SK-N-SH (cell line): Measurements from ENCODE around the gene PTBP2. TPM values are rescaled to one million over a fixed set of nuclear protein-coding genes. Genes with fewer than 3 reads are reported as not detected.

Source experiments
- CTCF ChIA-PET: fragments of 300-600, 350-600 bp; formaldehyde crosslinking; extraction: SDS; loops from one replicate; lab custom pipeline; 2021; lab: Yijun Ruan, JAX
- POLR2A ChIA-PET: fragments of 350-600 bp; sonication (Branson Sonifier 250); formaldehyde crosslinking; extraction: SDS; loops from one replicate; lab custom pipeline; 2020; ENCODE audit warnings: antibody characterized with exemption, inconsistent platforms; lab: Yijun Ruan, JAX
- DNase-seq: peaks from one replicate; pipeline ENCODE4 v3.0.0; 2012
- H2AFZ ChIP-seq: fragments of 200-600 bp; sonication (generic); 2 replicates; pipeline ENCODE4 v1.8.1; 2016; ENCODE audit warnings: antibody characterized with exemption, mild to moderate bottlenecking, low read depth
- H3F3A ChIP-seq: fragments of 200-600 bp; sonication (generic); replicated peaks from 2 replicates; pipeline ENCODE3; 2016; ENCODE audit warnings: antibody characterized with exemption, mild to moderate bottlenecking; ENCODE audit not compliant: insufficient read depth
- H3K27ac ChIP-seq, 2 experiments: fragments of 200-500 bp in 1 of 2; fragments of 200-600 bp in 1 of 2; sonication (Bioruptor generic) in 1 of 2; sonication (generic), shearing (Covaris generic) in 1 of 2; 2 replicates each; pipeline versions ENCODE4 v1.5.1 to v1.6.1; 2014 to 2016; ENCODE audit warnings: low read depth in 2 of 2, inconsistent platforms in 1 of 2, low read length in 1 of 2, mild to moderate bottlenecking in 1 of 2, mixed read lengths in 1 of 2
- H3K27me3 ChIP-seq: fragments of 200-600 bp; sonication (generic), shearing (Covaris generic); 2 replicates; pipeline ENCODE4 v1.6.1; 2016; ENCODE audit warnings: mixed run types; ENCODE audit not compliant: insufficient read depth
- H3K36me3 ChIP-seq, 2 experiments: fragments of 200-500 bp in 1 of 2; fragments of 200-600 bp in 1 of 2; sonication (Bioruptor generic) in 1 of 2; sonication (generic) in 1 of 2; replicated peaks in 1 of 2; 2 replicates each; pipeline versions ENCODE3 to v1.5.1; 2014 to 2016; ENCODE audit warnings: low read length in 1 of 2, mild to moderate bottlenecking in 1 of 2; ENCODE audit not compliant: insufficient read depth in 2 of 2, control insufficient read depth in 1 of 2
- H3K4me1 ChIP-seq, 2 experiments: fragments of 200-500 bp in 1 of 2; fragments of 200-600 bp in 1 of 2; sonication (Bioruptor generic) in 1 of 2; sonication (generic), shearing (Covaris generic) in 1 of 2; 2 replicates each; pipeline versions ENCODE4 v1.5.1 to v1.6.1; 2014 to 2016; ENCODE audit warnings: low read depth in 1 of 2, low read length in 1 of 2, mixed run types in 1 of 2; ENCODE audit not compliant: insufficient read depth in 2 of 2, control insufficient read depth in 1 of 2
- H3K4me2 ChIP-seq: fragments of 200-600 bp; sonication (generic), shearing (Covaris generic); 2 replicates; pipeline ENCODE4 v1.6.1; 2017; ENCODE audit warnings: mixed run types
- H3K4me3 ChIP-seq, 2 experiments: fragments of 200-500 bp in 1 of 2; fragments of 200-600 bp in 1 of 2; sonication (Bioruptor generic) in 1 of 2; sonication (generic), shearing (Covaris generic) in 1 of 2; 2 replicates each; pipeline versions ENCODE4 v1.5.1 to v1.8.1; 2014 to 2016; ENCODE audit warnings: low read depth in 2 of 2, inconsistent platforms in 1 of 2, low read length in 1 of 2, mild to moderate bottlenecking in 1 of 2, mixed read lengths in 1 of 2, moderate library complexity in 1 of 2
- H3K79me2 ChIP-seq: fragments of 200-600 bp; sonication (generic); 2 replicates; pipeline ENCODE4 v1.8.1; 2017; ENCODE audit warnings: mild to moderate bottlenecking; ENCODE audit not compliant: insufficient read depth
- H3K9ac ChIP-seq: fragments of 200-600 bp; sonication (generic); 2 replicates; pipeline ENCODE4 v1.6.1; 2017; ENCODE audit warnings: mixed run types
- H3K9me2 ChIP-seq: fragments of 200-600 bp; sonication (generic); 2 replicates; pipeline ENCODE4 v1.6.1; 2017; ENCODE audit warnings: mixed run types
- H3K9me3 ChIP-seq: fragments of 200-600 bp; sonication (generic); 2 replicates; pipeline ENCODE4 v1.6.1; 2017; ENCODE audit warnings: mixed run types, mild to moderate bottlenecking, moderate library complexity
- H4K20me1 ChIP-seq: fragments of 200-600 bp; sonication (generic); 2 replicates; pipeline ENCODE4 v1.6.1; 2017; ENCODE audit warnings: mild to moderate bottlenecking, mixed run types; ENCODE audit not compliant: insufficient read depth
- FOSL2 ChIP-seq: IDR thresholded peaks from 2 replicates; pipeline ENCODE4 v1.4.0; 2012; ENCODE audit warnings: low read depth, mild to moderate bottlenecking, moderate library complexity, borderline replicate concordance
- FOXM1 ChIP-seq: IDR thresholded peaks from 2 replicates; pipeline ENCODE4 v1.4.0; 2012; ENCODE audit warnings: low read depth, mild to moderate bottlenecking
- GABPA ChIP-seq: IDR thresholded peaks from 2 replicates; pipeline ENCODE4 v1.4.0; 2012; ENCODE audit warnings: low read depth, mild to moderate bottlenecking
- GATA2 ChIP-seq: sonication (generic); formaldehyde crosslinking; IDR thresholded peaks from 2 replicates; pipeline ENCODE4 v1.5.0; 2020; ENCODE audit warnings: mild to moderate bottlenecking, missing genetic modification reagents
- NFIC ChIP-seq: IDR thresholded peaks from 2 replicates; pipeline ENCODE4 v1.4.0; 2012; ENCODE audit warnings: borderline replicate concordance
- POLR2AphosphoS5 ChIP-seq: IDR thresholded peaks from 2 replicates; pipeline ENCODE4 v1.6.1; 2012; ENCODE audit warnings: low read depth, low read length
- TAF1 ChIP-seq: IDR thresholded peaks from 2 replicates; pipeline ENCODE4 v1.6.1; 2012; ENCODE audit warnings: low read depth, mild to moderate bottlenecking, low read length, moderate library complexity, borderline replicate concordance
- TCF12 ChIP-seq: IDR thresholded peaks from 2 replicates; pipeline ENCODE4 v1.4.0; 2012
- TEAD4 ChIP-seq: IDR thresholded peaks from 2 replicates; pipeline ENCODE4 v1.4.0; 2012; ENCODE audit warnings: mild to moderate bottlenecking, borderline replicate concordance; ENCODE audit not compliant: insufficient read depth
- YY1 ChIP-seq: IDR thresholded peaks from 2 replicates; pipeline ENCODE4 v1.4.0; 2012; ENCODE audit warnings: low read depth, mild to moderate bottlenecking
- WGBS: methylation state at CpG from one replicate; pipeline ENCODE4 v1.1.6; 2017; ENCODE audit warnings: low lambda C conversion rate; 5-methylcytosine and 5-hydroxymethylcytosine counted together
- polyA plus RNA-seq, 3 experiments: library from polyadenylated mRNA; depleted of rRNA; stranded (reverse); fragments of >200 nt; gene quantifications; 2 replicates each; pipeline ENCODE4 v1.2.3, GENCODE V29; 2012
- TF ChIP-seq, protein P1 (sequence below): IDR thresholded peaks from 2 replicates; pipeline ENCODE4 v1.6.1; 2012; ENCODE audit warnings: mild to moderate bottlenecking, low read depth, low read length, moderate library complexity
- TF ChIP-seq, protein P2 (sequence below): IDR thresholded peaks from 2 replicates; pipeline ENCODE4 v1.4.0; 2012; ENCODE audit warnings: low read depth, borderline replicate concordance
- TF ChIP-seq, protein P3 (sequence below): IDR thresholded peaks from 2 replicates; pipeline ENCODE4 v1.4.0; 2012; ENCODE audit warnings: low read depth, borderline replicate concordance
- TF ChIP-seq, protein P4 (sequence below): IDR thresholded peaks from 2 replicates; pipeline ENCODE4 v1.4.0; 2012; ENCODE audit warnings: low read depth

PTBP2 gene
- polyA plus RNA-seq, 1 of the 3 experiments (the other 2 are of a cell fraction) = 7.3 TPM

DNA sequence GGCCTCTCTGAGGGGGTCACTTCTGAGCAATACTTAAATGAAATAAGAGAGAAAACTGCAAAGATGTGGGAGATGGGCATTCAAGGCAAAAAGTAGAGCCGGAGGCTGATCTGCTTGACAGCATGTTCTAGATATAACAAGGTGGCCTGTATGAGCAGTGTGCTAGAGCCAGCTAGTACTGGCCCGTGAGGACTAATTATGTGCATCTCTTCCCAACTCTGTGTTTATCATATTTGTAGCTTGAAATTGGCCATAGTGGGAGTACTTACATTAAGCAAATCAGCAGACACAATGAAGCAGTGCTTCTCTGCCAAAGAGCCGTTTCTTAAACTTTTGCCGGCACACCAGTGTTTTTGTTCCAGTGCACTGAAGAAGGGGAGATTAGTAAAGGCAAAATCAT is 13.1 kb upstream of the PTBP2 start:
- ChIA-PET POLR2A (no interaction called here), CTCF (no interaction called here)
- H3K4me1 ChIP-seq = no peaks in the 10 kb centered on the region
- H4K20me1 ChIP-seq = no peaks in the 10 kb centered on the region
- TF ChIP-seq GATA2 (CRISPR knock-in tag) = no peak
- TF ChIP-seq TEAD4 = no peak
- TF ChIP-seq TAF1 = no peak
- no peak for TF ChIP-seq FOSL2
- no peak overlapping the region for H3K4me2 ChIP-seq
- H3K9me2 ChIP-seq = no peaks in the 10 kb centered on the region
- H3K4me3 ChIP-seq = no peak overlapping the region
- no peak overlapping the region for H3K9ac ChIP-seq
- H2AFZ ChIP-seq = no peak overlapping the region
- no peaks in the 10 kb centered on the region for H3K9me3 ChIP-seq
- DNase-seq = no peak
- 79% methylated on average over 4 of the region's 4 CpGs for WGBS
- H3K79me2 ChIP-seq = no peaks in the 10 kb centered on the region
- no peaks in the 10 kb centered on the region for H3K27me3 ChIP-seq
- H3K36me3 ChIP-seq = no peaks in the 10 kb centered on the region
- no peaks in the 10 kb centered on the region for H3F3A ChIP-seq
- no peak overlapping the region for H3K27ac ChIP-seq

DNA sequence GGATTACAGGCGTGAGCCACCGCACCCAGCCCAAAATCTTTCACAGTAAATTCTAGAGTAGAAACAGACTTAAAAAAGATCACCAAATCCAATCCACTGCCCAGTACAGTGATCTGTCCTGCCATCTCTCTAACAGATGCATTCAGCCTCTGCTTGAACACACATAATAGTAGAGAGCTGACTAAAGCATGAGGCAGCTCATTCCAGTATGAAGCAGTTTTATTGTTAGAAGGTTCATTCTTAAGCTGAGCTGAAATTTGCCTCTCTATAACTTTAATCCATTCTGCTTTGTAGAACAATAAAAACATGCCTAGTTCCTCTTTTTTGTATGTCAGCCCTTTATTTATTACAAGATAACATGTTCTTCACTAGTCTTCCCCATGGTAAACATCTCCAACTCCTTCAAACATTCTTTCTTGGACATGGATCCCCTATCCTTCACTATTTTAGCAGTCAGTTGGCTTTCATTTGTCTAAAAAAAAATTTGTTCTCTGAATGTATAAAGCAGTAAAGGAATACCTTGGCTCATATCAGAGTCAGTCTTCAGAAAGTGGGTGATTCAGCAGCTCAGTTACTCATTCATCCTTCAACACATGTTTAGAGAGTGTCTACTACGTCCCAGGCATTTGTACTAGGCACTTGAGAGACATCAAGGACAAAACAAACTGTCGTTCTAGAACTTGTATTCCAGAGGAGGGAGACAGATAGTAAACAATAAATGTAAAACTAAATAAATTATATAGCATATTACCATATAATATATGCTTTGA is 10.7 kb upstream of the PTBP2 start:
- Histone ChIP-seq H3K4me1 (peaks cover 0 to 2% of the 10 kb centered on the region in 2 experiments; a peak in 2 of 4 replicates), H3K9ac (no peak overlapping the region), H3K4me3 (no peak overlapping the region), H4K20me1 (no peaks in the 10 kb centered on the region), H3K4me2 (no peak overlapping the region), H3K27me3 (no peaks in the 10 kb centered on the region; the same call in 1 of the 2 replicates), H3K9me2 (no peaks in the 10 kb centered on the region), H3F3A (no peaks in the 10 kb centered on the region), H3K27ac (no peak overlapping the region), H2AFZ (no peak overlapping the region), H3K79me2 (no peaks in the 10 kb centered on the region), H3K36me3 (no peaks in the 10 kb centered on the region), H3K9me3 (no peaks in the 10 kb centered on the region)
- CTCF ChIA-PET = no interaction called here
- TF ChIP-seq FOXM1 (no peak), NFIC (no peak), YY1 (no peak), TCF12 (no peak), TEAD4 (no peak), POLR2AphosphoS5 (no peak), GABPA (no peak)
- TF ChIP-seq, protein P1, sequence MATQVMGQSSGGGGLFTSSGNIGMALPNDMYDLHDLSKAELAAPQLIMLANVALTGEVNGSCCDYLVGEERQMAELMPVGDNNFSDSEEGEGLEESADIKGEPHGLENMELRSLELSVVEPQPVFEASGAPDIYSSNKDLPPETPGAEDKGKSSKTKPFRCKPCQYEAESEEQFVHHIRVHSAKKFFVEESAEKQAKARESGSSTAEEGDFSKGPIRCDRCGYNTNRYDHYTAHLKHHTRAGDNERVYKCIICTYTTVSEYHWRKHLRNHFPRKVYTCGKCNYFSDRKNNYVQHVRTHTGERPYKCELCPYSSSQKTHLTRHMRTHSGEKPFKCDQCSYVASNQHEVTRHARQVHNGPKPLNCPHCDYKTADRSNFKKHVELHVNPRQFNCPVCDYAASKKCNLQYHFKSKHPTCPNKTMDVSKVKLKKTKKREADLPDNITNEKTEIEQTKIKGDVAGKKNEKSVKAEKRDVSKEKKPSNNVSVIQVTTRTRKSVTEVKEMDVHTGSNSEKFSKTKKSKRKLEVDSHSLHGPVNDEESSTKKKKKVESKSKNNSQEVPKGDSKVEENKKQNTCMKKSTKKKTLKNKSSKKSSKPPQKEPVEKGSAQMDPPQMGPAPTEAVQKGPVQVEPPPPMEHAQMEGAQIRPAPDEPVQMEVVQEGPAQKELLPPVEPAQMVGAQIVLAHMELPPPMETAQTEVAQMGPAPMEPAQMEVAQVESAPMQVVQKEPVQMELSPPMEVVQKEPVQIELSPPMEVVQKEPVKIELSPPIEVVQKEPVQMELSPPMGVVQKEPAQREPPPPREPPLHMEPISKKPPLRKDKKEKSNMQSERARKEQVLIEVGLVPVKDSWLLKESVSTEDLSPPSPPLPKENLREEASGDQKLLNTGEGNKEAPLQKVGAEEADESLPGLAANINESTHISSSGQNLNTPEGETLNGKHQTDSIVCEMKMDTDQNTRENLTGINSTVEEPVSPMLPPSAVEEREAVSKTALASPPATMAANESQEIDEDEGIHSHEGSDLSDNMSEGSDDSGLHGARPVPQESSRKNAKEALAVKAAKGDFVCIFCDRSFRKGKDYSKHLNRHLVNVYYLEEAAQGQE = no peak
- TF ChIP-seq, protein P2, sequence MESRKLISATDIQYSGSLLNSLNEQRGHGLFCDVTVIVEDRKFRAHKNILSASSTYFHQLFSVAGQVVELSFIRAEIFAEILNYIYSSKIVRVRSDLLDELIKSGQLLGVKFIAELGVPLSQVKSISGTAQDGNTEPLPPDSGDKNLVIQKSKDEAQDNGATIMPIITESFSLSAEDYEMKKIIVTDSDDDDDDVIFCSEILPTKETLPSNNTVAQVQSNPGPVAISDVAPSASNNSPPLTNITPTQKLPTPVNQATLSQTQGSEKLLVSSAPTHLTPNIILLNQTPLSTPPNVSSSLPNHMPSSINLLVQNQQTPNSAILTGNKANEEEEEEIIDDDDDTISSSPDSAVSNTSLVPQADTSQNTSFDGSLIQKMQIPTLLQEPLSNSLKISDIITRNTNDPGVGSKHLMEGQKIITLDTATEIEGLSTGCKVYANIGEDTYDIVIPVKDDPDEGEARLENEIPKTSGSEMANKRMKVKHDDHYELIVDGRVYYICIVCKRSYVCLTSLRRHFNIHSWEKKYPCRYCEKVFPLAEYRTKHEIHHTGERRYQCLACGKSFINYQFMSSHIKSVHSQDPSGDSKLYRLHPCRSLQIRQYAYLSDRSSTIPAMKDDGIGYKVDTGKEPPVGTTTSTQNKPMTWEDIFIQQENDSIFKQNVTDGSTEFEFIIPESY = no peak
- TF ChIP-seq, protein P3, sequence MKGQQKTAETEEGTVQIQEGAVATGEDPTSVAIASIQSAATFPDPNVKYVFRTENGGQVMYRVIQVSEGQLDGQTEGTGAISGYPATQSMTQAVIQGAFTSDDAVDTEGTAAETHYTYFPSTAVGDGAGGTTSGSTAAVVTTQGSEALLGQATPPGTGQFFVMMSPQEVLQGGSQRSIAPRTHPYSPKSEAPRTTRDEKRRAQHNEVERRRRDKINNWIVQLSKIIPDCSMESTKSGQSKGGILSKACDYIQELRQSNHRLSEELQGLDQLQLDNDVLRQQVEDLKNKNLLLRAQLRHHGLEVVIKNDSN = no peak
- TF ChIP-seq, protein P4, sequence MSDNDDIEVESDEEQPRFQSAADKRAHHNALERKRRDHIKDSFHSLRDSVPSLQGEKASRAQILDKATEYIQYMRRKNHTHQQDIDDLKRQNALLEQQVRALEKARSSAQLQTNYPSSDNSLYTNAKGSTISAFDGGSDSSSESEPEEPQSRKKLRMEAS = no peak
- no peak for DNase-seq
- WGBS = 70% methylated on average over 4 of the region's 4 CpGs
- POLR2A ChIA-PET = no interaction called here
